ENCODE data around the gene CCND1.
"Not testable (repeated sequence)": the region's sequence is repeated elsewhere in the genome, so short reads cannot be mapped to it uniquely, and the experiment has no call there.

Gene CCND1

DNA sequence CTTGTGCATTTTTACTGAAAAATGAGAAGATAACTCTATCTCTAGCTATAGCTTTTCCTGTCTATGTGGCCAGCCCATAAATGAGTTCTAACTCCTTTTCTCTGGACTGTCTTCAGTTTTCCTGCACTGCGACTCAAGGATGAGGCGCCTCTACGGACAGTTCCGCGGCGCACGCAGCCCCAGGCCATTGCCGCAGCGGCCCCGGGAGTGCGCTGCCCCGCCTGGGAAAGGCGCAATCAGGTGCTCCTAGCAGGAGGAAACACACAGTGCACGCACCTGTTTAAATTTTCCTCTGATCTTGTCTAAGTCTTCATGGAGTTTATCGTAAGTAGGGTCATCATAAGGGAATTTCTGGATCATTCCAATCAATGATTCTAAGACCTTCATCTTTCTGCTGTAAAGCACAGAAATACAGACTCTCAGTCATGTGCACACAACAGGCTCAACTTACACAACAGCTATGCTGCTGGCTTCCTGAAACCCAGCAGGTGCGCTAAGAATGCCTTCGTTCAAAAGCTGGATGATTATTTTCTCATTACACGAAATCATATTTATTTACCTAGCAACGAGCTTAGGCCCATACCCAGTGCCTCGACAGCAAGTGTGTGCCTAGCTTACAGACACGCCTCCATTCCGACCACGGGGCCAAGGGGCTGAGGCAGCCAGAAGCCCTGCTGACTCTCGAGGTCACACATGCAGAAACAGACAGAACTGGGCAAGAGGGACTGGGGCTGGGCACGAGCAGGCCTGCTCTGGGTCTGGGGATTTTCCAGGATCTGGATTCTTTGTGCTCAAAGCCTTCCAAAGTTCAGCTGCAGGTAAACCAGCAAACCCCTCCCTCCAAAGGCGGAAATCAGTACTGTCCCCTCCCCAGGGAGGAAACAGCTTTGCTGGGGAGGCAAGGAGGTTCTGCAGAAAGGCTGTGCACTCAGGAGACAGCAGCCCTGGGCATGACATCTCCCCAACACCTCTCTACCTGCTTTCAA lies 27.0 kb downstream of the CCND1 start:
- DNase-seq (ENCODE audit: low spot score) = no peak

DNA sequence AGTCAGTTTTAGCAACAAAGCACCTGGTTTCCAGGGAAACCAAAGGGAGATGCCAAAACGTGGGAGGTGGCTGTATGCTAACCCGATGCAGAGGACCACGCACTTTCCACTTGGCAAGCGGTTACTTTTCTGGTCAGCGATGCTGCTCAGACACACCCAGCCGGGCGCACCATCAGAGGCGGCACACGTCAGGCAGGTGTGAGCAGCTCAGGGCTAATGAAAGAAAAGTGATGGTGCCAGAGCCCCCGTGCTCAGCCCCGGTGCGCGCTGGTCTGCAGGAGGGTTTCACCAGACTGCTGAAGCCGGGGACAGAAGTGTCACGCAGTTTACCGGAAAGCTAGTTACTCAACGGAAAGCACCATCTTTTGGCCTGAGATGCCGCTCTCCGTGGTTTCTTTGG lies 28.5 kb downstream of the CCND1 start:
- no peak for DNase-seq (ENCODE audit: low spot score)

DNA sequence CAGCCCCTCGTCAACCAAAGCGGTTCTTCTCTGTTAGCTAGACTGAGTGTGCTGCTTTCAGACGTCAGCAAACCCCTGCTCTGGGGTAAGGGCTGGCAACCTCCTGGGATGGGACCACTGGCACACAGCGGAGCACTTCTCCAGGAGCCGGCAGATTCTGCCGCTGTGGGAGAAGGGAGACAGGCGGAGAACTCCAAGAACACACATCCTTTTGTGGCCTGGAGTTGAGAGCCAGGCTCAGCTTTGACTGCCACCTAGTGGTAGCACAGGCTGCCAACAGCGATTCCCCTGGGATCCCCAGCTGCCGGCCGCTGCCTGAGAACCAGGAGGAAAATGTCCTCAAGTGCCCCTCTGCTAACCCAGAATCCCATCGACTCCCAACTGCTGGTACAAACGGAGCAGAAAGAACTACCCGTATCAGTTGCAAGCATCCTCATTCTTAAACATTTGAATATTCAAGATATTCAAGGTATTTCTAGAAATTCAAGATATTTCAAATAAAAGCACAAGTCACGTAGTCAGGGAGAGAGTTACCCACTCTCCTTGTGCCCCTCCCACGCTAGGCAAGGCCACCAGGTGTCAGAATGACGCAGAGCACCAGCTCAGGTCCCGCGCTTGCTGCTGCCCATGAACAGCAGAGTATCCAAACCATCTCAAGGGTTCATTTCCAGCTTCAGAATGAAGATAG lies 29.3 kb downstream of the CCND1 start:
- peak; percentile 92 for DNase-seq (ENCODE audit: low spot score)

DNA sequence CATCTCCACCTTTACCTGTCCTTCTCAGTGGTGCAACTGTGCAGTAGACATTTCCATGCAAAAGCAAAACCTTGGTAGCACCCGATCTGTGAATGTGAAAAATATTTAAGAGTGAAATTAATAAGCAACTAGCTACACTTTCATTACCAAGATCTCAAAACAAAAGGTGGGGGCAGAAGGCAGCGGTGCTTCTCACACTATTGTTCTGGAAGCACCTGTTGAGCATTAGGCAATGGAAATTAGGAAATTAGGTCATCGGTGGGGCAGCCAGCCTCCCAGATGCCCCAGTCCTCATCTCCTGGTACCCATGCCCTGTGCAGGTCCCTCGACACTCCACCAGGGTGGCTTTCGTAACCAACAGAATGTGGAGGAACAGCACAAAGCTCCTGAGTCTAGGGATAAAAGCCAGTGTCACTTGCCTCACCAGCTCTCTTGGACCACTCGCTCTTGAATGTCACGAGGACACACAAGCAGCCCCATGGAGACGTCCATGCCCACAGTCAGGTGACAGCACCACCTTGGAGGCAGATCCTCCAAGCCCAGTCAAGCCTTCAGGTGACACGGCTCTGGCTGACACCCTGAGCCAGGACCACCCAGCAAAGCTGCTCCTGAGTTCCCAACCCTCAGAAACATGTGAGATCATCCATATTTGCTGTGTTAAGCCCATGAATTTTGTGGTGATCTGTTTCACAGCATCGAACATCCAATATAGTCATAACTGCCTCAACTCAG lies 30.9 kb downstream of the CCND1 start:
- no peak for DNase-seq (ENCODE audit: low spot score)

DNA sequence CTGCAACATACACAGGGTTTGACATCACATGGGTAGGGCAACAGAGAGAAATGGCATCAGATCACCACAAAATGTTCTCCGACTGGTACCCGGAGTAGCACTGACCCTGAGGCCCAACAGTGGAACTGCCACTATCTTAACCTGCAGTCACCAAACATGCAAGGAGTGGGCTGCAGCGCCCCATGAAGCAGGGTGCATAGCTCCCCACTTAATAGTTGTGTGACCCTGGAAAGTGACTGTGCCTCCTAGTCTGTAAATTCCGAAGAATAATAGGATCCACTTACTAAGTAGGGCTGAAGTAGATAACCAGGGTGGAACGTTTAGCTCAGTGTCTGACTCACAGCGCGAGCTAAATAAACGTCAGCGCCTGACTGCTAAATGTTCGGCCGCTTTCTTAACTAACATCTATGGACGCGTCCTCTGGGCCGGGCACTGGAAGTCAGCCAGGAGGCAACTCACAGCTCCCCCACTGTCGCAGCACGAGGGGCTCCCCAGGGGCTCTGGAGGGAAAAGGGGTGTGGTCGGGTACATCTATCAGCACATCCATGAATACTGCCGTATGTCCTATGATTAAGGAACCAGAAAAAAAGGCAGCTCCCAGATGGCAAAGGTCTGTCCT lies 33.4 kb downstream of the CCND1 start:
- peak; percentile 81 for DNase-seq (ENCODE audit: low spot score)

DNA sequence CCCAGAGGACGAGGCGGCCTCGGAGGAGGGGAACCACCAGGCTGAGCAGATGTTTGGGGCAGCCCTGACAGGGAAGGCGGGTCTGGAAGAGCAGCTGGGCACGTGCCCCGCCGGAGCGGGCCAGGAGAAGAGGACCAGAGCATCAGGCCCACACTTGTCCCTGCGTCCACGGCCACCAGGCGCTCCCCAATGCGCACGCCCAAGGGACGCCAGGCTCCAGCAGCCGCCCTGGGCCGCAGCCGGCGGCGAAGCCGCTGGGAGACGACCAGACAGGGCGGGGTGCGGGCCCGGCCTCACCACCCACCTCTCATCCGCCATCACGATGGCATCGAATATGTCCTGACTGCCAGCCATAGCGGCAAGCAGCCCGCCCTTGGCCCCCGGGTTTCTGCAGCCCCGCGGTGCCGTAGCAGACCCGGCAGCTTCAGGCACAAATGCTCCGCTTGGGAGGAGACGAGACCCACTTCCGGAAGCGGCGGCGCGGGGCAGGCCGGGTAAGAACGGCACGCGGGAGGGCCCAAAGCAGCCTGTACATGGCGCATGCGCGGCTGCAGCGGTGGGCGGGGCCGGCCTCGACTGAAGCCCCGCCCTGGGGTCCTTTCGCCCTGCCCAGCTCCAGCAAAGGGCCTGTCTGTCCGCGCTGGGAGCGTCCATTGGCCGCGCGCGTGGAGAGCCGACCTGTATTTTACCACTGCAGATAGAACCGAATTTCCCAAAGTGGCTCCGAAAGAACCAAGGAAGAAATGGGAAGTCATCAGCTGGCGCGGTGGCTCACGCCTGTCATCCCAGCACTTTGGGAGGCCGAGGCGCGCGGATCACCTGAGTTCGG lies 34.1 kb downstream of the CCND1 start, which contains the start of gene LTO1:
TSS of gene LTO1 (minus strand) at position 468 of the 829 bp plus-strand sequence. CDS start at position 354, 114 bp downstream.
- peak; percentile 99 for DNase-seq (ENCODE audit: low spot score)

DNA sequence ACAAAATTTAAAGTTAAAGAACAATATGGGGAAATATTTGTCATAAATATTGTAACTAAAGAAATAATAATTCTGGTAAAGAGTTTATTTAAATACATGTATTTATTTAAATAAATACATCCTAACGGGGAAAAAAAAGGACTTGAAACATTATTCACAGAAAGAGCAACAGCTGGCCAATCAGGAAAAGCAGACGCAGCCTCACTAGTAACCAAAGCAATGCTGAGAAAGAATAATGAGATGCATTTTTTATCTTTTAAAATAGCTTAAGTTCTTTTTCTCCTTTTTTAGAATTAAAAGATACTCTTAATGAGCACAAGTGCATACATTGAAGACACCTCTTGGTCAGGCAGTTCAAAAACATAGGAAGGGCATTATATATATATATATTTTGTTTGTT lies 36.8 kb downstream of the CCND1 start:
- DNase-seq (ENCODE audit: low spot score) = no peak

DNA sequence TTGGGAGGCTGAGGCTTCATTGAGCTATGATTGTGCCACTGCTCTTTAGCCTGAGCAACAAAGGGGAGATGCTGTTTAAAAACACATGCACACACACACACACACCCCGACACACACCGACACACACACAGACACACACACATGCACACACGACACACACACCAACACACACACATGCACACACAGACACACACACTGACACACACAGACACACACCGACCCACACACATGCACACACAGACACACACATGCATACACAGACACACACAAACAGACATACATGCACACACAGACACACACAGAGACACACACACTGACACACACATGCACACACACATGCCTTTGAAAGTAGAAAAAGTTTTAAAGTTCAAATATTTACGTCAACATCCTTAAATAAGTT lies 39.7 kb downstream of the CCND1 start:
- DNase-seq (ENCODE audit: low spot score) = no peak

DNA sequence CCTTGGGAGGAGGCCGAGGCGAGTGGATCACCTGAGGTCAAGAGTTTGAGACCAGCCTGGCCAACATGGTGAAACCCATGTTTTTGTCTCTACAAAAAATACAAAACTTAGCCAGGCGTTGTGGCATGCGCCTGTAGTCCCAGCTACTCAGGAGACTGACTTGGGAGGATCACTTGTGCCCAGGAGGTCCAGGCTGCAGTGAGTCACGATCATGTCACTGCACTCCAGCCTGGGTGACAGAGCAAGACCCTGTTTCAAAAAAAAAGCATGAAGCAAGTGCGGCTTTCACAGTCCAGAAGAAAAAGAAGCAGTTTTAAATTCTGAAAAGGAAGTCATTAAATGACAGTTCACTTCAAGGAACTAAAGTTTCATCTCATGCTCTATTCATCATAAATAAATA lies 41.3 kb downstream of the CCND1 start:
- DNase-seq (ENCODE audit: low spot score) = no peak

DNA sequence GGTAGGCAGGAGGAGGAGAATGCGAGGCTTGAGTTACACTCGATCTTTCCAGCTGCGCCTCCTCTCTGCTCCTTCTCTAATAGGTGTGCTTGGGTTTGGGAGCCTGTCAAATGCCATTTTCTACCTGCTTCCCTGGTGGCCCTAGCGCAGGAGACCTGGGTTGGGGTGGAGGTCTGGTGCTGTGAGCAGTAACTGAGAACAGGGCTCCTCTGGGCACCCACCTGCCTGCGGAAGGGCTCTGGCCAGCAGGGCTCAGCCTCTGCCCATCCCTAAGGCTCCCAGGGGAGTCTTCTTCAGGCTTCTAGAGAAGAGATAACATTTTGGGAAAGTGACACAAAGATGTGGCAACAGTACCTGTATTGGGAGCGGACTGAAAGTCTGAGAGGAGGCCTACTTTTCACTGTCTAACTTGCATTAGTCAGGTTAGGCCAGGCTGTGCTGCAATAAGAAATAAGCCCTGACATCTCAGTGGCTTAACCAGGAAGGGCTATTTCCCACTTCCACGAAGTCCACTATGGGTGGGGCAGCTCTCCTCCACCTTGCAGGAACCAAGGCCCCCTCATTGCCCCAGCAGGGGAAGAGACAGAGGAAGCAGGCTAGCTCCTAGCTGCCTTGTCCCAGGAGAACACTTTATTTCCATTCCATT lies 41.8 kb downstream of the CCND1 start:
- DNase-seq (ENCODE audit: low spot score) = no peak

DNA sequence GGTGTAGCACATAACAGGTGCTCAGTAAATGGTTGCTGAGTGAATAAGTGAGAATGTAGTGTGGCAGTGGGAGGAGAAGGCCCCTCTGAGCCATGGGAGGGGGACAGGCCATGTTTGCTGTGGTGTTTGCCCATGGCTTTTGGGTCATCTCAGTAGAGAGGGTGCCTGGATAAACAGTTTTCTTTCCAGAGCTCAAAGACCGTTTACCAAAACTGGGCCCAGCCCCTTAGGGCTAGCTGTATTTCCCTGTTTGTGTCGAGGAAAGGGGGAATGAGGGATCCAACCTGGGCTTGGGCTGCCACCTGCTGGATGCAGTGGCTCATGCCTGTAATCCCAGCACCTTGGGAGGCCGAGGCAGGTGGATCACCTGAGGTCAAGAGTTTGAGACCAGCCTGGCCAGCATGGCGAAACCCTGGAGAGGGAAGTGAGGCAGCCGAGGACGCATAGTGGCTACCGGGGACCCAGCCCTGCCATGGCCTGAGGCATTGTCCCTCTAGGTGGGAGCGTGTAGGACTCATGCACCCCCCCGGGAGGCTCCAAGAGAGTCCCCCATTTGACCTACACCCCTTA lies 42.9 kb downstream of the CCND1 start:
- DNase-seq (ENCODE audit: low spot score) = no peak

DNA sequence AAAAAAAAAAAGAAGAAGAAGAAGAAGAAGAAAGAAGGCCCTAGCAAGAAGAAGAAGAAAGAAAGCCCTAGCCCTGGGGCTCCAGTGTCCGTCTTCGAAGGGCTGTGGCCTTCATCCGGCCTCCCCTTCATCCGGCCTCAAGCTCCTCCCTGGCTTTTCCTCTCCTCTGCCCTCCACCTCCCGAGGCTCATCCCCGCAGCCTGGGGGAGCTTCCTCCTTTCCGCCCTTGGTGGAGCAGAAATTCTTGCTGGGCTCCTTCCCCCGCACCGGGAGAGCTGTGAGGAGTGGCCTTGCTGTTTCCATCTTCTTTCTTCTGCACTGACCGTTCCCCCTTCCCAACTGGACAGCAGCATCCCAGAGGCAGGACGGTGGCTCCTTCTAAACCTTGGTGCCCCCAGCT lies 43.7 kb downstream of the CCND1 start:
- no peak for DNase-seq (ENCODE audit: low spot score)

DNA sequence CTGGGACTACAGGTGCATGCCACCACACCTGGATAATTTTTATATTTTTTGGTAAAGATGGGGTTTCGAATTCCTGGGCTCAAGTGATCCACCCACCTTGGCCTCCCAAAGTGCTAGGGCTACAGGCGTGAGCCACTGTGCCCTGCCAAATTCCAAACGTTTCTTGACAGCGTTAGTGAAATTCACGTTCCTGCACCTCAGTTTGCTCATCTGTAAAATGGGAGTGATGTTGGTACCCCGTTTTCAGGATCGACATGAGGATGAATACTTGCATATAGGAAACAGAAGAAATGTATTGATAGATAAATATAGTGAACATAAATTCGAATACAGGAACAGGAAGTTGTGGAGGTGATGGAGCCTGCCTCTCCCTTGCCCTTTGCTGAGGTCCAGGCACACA lies 44.4 kb downstream of the CCND1 start:
- DNase-seq (ENCODE audit: low spot score) = no peak

DNA sequence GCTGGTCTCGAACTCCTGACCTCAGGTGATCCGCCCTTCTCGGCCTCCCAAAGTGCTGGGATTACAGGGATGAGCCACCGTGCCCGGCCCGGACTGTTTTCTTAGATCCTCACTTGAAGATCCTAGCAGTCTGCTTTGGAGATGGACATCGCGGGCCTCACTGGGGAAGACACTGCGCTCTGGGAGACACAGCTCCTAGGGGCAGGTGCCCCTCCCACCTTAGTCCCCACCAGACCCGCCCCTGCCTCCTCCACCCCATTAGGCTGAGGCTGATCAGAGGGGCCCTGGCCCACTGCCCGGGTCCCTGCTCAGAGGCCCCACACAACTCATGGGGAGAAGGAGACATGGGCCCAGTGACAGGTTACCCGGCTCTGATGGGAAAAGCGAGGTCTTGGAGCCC lies 45.5 kb downstream of the CCND1 start:
- no peak for DNase-seq (ENCODE audit: low spot score)

DNA sequence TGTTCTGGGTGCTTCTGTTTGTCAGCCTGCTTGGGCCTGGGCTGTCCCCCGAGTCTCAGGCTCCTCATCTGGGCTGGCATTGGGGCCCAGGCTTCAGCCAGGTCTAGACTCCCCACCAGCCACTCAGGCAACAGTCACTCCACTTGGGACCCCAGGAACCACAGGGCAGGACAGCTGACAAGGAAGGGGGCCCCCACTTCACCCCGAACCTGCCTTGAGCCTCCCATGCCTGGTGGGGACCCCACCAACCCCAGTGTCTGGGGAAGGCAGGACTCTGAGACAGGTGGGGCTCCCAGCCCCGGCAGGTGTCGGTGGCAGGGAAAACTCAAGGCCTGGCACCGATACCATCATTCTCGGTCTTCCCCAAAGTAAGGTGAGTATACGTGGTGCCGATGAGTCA lies 45.9 kb downstream of the CCND1 start:
- no peak for DNase-seq (ENCODE audit: low spot score)

DNA sequence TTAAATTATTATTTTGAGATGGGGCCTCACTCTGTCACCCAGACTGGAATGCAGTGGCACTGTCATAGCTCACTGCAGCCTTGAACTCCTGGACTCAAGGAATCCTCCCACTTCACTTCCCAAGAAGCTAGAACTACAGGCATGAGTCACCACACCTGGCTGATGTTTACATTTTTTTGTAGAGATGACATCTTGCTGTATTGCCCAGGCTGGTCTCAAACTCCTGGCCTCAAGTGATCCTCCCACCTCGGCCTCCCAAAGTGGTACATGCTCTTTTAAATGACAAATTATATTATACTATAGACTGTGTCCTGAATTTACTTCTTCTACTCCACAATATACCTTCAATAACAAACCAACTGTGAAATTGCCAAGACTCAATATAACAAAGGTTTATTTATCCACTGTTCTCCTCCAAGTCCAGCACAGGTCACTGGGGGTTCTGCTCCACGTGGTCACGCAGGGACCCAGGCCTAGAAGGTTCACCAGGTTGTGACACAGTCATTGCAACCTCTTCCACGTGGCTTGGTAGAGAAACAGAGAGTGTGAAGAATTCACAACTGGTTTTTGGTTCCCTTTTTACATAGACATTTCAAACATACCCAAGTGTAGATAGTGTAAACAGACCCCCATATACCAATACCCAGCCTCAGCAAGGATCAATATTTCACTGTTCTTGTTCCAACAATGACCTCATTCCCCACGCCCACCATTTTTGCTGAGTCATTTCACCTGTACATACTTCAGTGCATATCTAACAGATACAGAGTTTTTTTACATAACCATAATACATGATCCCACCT lies 47.2 kb downstream of the CCND1 start:
- not testable (repeated sequence) for DNase-seq (ENCODE audit: low spot score)

DNA sequence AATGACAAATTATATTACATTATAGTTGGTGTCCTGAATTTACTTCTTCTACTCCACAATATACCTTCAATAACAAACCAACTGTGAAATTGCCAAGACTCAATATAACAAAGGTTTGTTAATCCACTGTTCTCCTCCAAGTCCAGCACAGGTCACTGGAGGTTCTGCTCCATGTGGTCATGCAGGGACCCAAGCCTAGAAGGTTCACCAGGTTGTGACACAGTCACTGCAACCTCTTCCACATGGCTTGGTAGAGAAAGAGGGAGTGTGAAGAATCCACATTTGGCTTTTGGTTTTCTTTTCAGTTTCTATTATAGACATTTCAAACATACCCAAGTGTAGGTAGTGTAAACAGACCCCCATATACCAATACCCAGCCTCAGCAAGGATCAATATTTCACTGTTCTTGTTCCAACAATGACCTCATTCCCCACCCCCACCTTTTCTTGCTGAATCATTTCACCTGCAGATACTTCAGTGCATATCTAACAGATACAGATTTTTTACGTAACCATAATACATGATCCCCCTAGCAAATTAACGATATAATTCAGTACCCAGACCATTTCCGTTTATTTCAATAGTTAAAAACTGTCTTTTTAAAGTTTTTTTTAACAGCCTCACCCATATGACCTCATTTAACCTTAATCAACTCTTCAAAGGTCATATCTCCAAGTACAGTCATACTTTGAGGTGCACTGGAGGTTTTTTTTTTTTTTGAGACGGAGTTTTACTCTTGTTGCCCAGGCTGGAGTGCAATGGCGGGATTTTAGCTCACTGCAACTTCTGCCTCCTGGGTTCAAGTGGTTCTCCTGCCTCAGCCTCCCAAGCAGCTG lies 48.7 kb downstream of the CCND1 start:
- DNase-seq (ENCODE audit: low spot score) = no peak

DNA sequence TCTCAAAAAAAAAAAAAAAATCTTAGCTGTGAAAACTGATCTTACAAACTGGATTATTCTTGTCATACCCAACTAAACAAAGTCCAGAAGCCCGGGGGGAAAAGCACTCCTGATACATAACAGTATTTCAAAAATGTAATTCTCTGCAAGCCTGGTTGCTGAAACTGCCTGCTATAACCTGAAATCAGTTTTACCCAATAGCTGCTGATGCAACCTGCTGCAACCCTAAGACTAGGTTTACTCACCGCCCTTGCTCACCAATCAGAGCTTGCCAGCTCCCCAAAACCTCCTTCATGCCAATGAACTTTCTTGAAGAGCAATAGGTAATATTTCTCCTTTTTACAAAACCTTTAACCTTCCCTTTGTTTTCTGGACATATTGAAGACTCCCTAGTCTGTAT lies 50.5 kb downstream of the CCND1 start:
- DNase-seq (ENCODE audit: low spot score) = no peak

DNA sequence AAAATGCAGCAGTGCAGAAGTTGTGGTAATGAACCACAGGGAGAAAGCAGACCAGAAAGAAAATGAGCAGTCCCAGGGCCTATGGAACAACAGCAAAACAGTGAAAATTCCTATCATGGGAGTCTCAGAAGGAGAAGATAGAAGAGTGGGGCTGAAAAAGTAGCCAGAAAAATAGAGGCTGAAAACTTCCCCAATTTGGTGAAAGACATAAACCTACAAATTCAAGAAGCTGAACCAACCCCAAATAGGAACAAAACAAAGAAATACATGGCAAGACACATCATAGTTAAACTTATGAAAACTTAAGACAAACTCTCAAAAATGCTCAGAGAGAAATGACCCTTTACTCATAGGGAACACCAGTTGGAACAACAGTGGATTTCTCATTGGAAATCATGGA lies 51.5 kb downstream of the CCND1 start:
- DNase-seq (ENCODE audit: low spot score) = no peak
